ENCODE measurements around the gene NKTR.
"Not testable (repeated sequence)": the region's sequence is repeated elsewhere in the genome, so short reads cannot be mapped to it uniquely, and the experiment has no call there.

- not testable (repeated sequence) for TF ChIP-seq CTCF, POLR2AphosphoS5 (IDR thresholded peaks at IDR 0.05)
Observed at GRCh38 chr3:42579346-42579745, 21.1 kb upstream of the NKTR start.
